Activated naive CD4-positive, alpha-beta T cell treated with Interleukin-2 at 50 U/mL for 16 hours (primary cell): ENCODE measurements around the gene SPANXD.
"Not testable (repeated sequence)": the region's sequence is repeated elsewhere in the genome, so short reads cannot be mapped to it uniquely, and the experiment has no call there.

Experiments
- DNase-seq: peaks from one replicate; pipeline ENCODE4 v3.0.0-alpha.2; 2020

Gene SPANXD

GRCh38 chrX:141698639-141699038 lies at the start of gene SPANXD:
SPANXD (minus strand) TSS chrX:141698739; CDS start chrX:141698405, 334 bp downstream.
- DNase-seq, result not testable (repeated sequence)

- no peak for DNase-seq
Observed at GRCh38 chrX:141742666-141743065, 44.1 kb upstream of the SPANXD start.

GRCh38 chrX:141736656-141737055 lies 38.1 kb upstream of the SPANXD start:
- DNase-seq, result no peak

- no peak for DNase-seq
Observed at GRCh38 chrX:141733371-141733770, 34.8 kb upstream of the SPANXD start.

GRCh38 chrX:141732031-141732430 lies 33.5 kb upstream of the SPANXD start:
- no peak for DNase-seq

GRCh38 chrX:141724186-141724585 lies 25.6 kb upstream of the SPANXD start:
- no peak for DNase-seq

GRCh38 chrX:141714680-141715079 lies 16.1 kb upstream of the SPANXD start:
- no peak for DNase-seq

GRCh38 chrX:141701072-141701471 lies 2.5 kb upstream of the SPANXD start:
- no peak for DNase-seq

- DNase-seq, result no peak
Observed at GRCh38 chrX:141673946-141674345, 24.6 kb downstream of the SPANXD start.

GRCh38 chrX:141669689-141670088 lies 28.9 kb downstream of the SPANXD start:
- no peak for DNase-seq

- no peak for DNase-seq
Observed at GRCh38 chrX:141668371-141668770, 30.2 kb downstream of the SPANXD start.

GRCh38 chrX:141662781-141663180 lies 35.8 kb downstream of the SPANXD start:
- no peak for DNase-seq

- no peak for DNase-seq
Observed at GRCh38 chrX:141652286-141652685, 46.3 kb downstream of the SPANXD start.
